Measurements from ENCODE around the gene HSD11B1. TPM values are rescaled to one million over a fixed set of nuclear protein-coding genes. Genes with fewer than 3 reads are reported as not detected.
"Not testable (repeated sequence)": the region's sequence is repeated elsewhere in the genome, so short reads cannot be mapped to it uniquely, and the experiment has no call there.

HSD11B1 gene
- total and polyA plus RNA-seq, 12 donors: 0.17 to 29.6 (median 8.6) TPM

- Histone ChIP-seq H3K36me3 (replicated peaks in 1 of 2) (no peaks in the 10 kb centered on the region), H3K4me1 (replicated peaks in 1 of 2) (peaks cover 8 to 12% of the 10 kb centered on the region in 2 donors), H3K27ac (no peak overlapping the region), H3K9me3 (replicated peaks in 1 of 3) (no peaks in the 10 kb centered on the region), H3K27me3 (no peaks in the 10 kb centered on the region), H3K4me3 (no peak overlapping the region)
- intact Hi-C loops (cut with DNase I): loop anchor here (5.0 to 10.0 kb wide), 2 partner anchors 48 to 120 kb away; no protein-coding TSS in a partner anchor
- 87 to 97% (median 90%) methylated on average over 3 of the region's 3 CpGs for WGBS, 4 donors
- TF ChIP-seq POLR2A (IDR thresholded peaks at IDR 0.05): no peak
- no peak for TF ChIP-seq CTCF (IDR thresholded peaks at IDR 0.05)
- no peak for DNase-seq
Observed at GRCh38 chr1:209697126-209697525, 7.5 kb upstream of the HSD11B1 start.

GRCh38 chr1:209700686-209701085 is 4.0 kb upstream of the HSD11B1 start:
- intact Hi-C loops (cut with DNase I); H3K4me3 ChIP-seq; DNase-seq: not testable (repeated sequence)

GRCh38 chr1:209702832-209703231 is 1.8 kb upstream of the HSD11B1 start:
- TF ChIP-seq POLR2A (IDR thresholded peaks at IDR 0.05) (no peak), CTCF (IDR thresholded peaks at IDR 0.05) (no peak)
- H3K36me3 ChIP-seq (replicated peaks in 1 of 2): no peaks in the 10 kb centered on the region
- H3K4me1 ChIP-seq (replicated peaks in 1 of 2): no peaks in the 10 kb centered on the region
- intact Hi-C loops (cut with DNase I): no loop called here
- no peak for DNase-seq
- H3K27me3 ChIP-seq: no peaks in the 10 kb centered on the region
- H3K4me3 ChIP-seq: no peak overlapping the region
- H3K27ac ChIP-seq: no peak overlapping the region
- H3K9me3 ChIP-seq (replicated peaks in 1 of 3): no peaks in the 10 kb centered on the region
- 71 to 75% (median 73%) methylated on average over 1 of the region's 1 CpG for WGBS, 4 donors

More at GRCh38 chr1:209700686-209701085, 4.0 kb upstream of the HSD11B1 start:
- not testable (repeated sequence) for H3K27ac ChIP-seq; H3K27me3 ChIP-seq; H3K36me3 ChIP-seq (replicated peaks in 1 of 2); H3K9me3 ChIP-seq (replicated peaks in 1 of 3)
- peaks cover 6 to 10% of the 10 kb centered on the region in 2 donors for H3K4me1 ChIP-seq (replicated peaks in 1 of 2)

- Histone ChIP-seq H3K9me3 (replicated peaks in 1 of 3) (no peaks in the 10 kb centered on the region), H3K36me3 (replicated peaks in 1 of 2) (no peaks in the 10 kb centered on the region), H3K4me3 (no peak overlapping the region), H3K4me1 (replicated peaks in 1 of 2) (no peaks in the 10 kb centered on the region), H3K27ac (no peak overlapping the region), H3K27me3 (no peaks in the 10 kb centered on the region)
- intact Hi-C loops (cut with DNase I): no loop called here
- WGBS, 4 donors: 56 to 70% (median 66%) methylated on average over 6 of the region's 6 CpGs
- no peak for DNase-seq
- no peak for TF ChIP-seq CTCF (IDR thresholded peaks at IDR 0.05)
- no peak for TF ChIP-seq POLR2A (IDR thresholded peaks at IDR 0.05)
Observed at GRCh38 chr1:209703834-209704504, 677 bp upstream of the HSD11B1 start.

GRCh38 chr1:209705033-209705598 is 470 bp downstream of the HSD11B1 start:
- Histone ChIP-seq H3K4me3 (no peak overlapping the region), H3K27me3 (no peaks in the 10 kb centered on the region), H3K36me3 (replicated peaks in 1 of 2) (no peaks in the 10 kb centered on the region), H3K27ac (peak overlapping the region in 1 of 5 donors; percentile 37), H3K4me1 (replicated peaks in 1 of 2) (no peaks in the 10 kb centered on the region), H3K9me3 (replicated peaks in 1 of 3) (no peaks in the 10 kb centered on the region)
- 77 to 87% (median 85%) methylated on average over 2 of the region's 2 CpGs for WGBS, 4 donors
- DNase-seq: no peak
- no peak for TF ChIP-seq POLR2A (IDR thresholded peaks at IDR 0.05)
- intact Hi-C loops (cut with DNase I): no loop called here
